Neural crest cell (in vitro differentiated cells): ENCODE data around the gene PTPRB. TPM values are rescaled to one million over a fixed set of nuclear protein-coding genes. Genes with fewer than 3 reads are reported as not detected.

ENCODE experiments used
- DNase-seq: peaks from one replicate; pipeline ENCODE4 v3.0.0; 2021; ENCODE audit warnings: low read depth, mixed read lengths, low spot score
- H3K27ac Mint-ChIP-seq: one replicate; pipeline ENCODE4 v1.8.0; 2021; ENCODE audit warnings: mild to moderate bottlenecking, mixed read lengths; ENCODE audit not compliant: unreplicated experiment
- H3K27me3 Mint-ChIP-seq: 2 replicates; pipeline ENCODE4 v1.8.0; 2021; ENCODE audit warnings: low read depth, mild to moderate bottlenecking, mixed read lengths
- H3K36me3 Mint-ChIP-seq: 2 replicates; pipeline ENCODE4 v1.8.0; 2021; ENCODE audit warnings: low read depth, mild to moderate bottlenecking, mixed read lengths
- H3K4me1 Mint-ChIP-seq: 2 replicates; pipeline ENCODE4 v1.8.0; 2021; ENCODE audit warnings: mixed read lengths
- H3K4me3 Mint-ChIP-seq: one replicate; pipeline ENCODE4 v1.8.0; 2021; ENCODE audit warnings: mild to moderate bottlenecking, mixed read lengths
- H3K9me3 Mint-ChIP-seq: 2 replicates; pipeline ENCODE4 v1.8.0; 2021; ENCODE audit warnings: mixed read lengths
- total RNA-seq: library from RNA; stranded (reverse); gene quantifications from 2 replicates; pipeline ENCODE4 v1.2.1, GENCODE V29; 2021
- TF ChIP-seq, protein P1 (sequence below): fragments of 200-600 bp; sonication (generic); conservative IDR thresholded peaks from 2 replicates; pipeline ENCODE4 v1.5.0; 2021; ENCODE audit warnings: antibody characterized with exemption, mild to moderate bottlenecking

PTPRB gene
- total RNA-seq, 1 donor from 2014 or later = 0.93 TPM

GRCh38 chr12:70670948-70671347 lies 33.7 kb upstream of the PTPRB start:
- H3K27ac Mint-ChIP-seq = no peak overlapping the region
- TF ChIP-seq, protein P1, sequence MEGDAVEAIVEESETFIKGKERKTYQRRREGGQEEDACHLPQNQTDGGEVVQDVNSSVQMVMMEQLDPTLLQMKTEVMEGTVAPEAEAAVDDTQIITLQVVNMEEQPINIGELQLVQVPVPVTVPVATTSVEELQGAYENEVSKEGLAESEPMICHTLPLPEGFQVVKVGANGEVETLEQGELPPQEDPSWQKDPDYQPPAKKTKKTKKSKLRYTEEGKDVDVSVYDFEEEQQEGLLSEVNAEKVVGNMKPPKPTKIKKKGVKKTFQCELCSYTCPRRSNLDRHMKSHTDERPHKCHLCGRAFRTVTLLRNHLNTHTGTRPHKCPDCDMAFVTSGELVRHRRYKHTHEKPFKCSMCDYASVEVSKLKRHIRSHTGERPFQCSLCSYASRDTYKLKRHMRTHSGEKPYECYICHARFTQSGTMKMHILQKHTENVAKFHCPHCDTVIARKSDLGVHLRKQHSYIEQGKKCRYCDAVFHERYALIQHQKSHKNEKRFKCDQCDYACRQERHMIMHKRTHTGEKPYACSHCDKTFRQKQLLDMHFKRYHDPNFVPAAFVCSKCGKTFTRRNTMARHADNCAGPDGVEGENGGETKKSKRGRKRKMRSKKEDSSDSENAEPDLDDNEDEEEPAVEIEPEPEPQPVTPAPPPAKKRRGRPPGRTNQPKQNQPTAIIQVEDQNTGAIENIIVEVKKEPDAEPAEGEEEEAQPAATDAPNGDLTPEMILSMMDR = no peak
- H3K27me3 Mint-ChIP-seq = no peaks in the 10 kb centered on the region
- no peak for DNase-seq
- no peaks in the 10 kb centered on the region for H3K4me1 Mint-ChIP-seq
- H3K36me3 Mint-ChIP-seq = no peaks in the 10 kb centered on the region
- H3K4me3 Mint-ChIP-seq = no peak overlapping the region
- no peaks in the 10 kb centered on the region for H3K9me3 Mint-ChIP-seq

DNA sequence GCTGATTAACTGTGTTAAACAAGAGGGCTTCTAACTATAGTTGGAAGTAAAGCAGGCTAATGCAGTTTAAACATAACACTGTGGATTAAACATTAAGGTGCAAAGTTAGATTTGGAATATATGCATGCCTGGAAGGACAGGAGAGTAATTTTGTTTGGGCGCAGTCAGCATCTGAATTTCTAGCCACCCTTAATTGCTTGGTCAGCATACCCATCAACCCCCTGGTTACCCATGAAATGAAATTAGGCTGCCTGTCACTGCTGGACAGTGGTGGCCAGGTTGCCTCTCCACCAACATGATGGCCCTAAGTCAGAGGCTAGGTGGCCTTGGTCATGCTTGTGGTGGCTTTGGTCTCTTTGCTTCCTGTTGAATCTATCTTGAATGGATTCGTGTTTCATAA lies 30.0 kb upstream of the PTPRB start:
- H3K9me3 Mint-ChIP-seq = no peaks in the 10 kb centered on the region
- peaks cover 12% of the 10 kb centered on the region for H3K4me1 Mint-ChIP-seq
- no peaks in the 10 kb centered on the region for H3K36me3 Mint-ChIP-seq
- no peak overlapping the region for H3K4me3 Mint-ChIP-seq
- H3K27me3 Mint-ChIP-seq = no peaks in the 10 kb centered on the region
- no peak overlapping the region for H3K27ac Mint-ChIP-seq
- TF ChIP-seq, protein P1 = no peak
- no peak for DNase-seq

GRCh38 chr12:70666364-70666763 lies 29.1 kb upstream of the PTPRB start:
- TF ChIP-seq, protein P1 = no peak
- Mint-ChIP-seq H3K36me3 (no peaks in the 10 kb centered on the region), H3K27me3 (no peaks in the 10 kb centered on the region), H3K27ac (no peak overlapping the region), H3K4me3 (no peak overlapping the region), H3K4me1 (peaks cover 12% of the 10 kb centered on the region), H3K9me3 (no peaks in the 10 kb centered on the region)
- DNase-seq = no peak

GRCh38 chr12:70664465-70664881 lies 27.2 kb upstream of the PTPRB start:
- peaks cover 12% of the 10 kb centered on the region for H3K4me1 Mint-ChIP-seq
- H3K36me3 Mint-ChIP-seq = no peaks in the 10 kb centered on the region
- no peak overlapping the region for H3K27ac Mint-ChIP-seq
- no peak for DNase-seq
- TF ChIP-seq, protein P1 = no peak
- H3K27me3 Mint-ChIP-seq = no peaks in the 10 kb centered on the region
- peak overlapping the region; percentile 12 for H3K4me3 Mint-ChIP-seq
- H3K9me3 Mint-ChIP-seq = no peaks in the 10 kb centered on the region

DNA sequence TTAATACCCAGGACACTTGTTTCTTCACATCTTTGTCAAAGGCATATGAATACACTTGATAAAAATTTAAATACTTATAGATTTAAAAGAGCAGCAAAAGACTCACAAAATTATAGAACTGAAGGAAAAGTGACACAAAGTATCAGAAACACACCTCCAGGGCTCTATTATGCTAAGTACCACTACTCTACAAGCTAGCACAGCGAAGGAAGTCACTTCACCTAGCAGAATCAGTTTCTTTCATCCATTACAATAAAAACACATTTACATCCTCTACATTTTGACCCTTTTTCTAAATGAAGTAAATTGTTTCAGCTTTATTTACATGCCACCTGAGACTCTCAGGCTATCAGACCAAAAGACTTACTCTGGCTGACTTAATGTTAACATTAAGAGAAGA lies 26.6 kb upstream of the PTPRB start:
- no peak for DNase-seq
- TF ChIP-seq, protein P1 = no peak

More for the DNA sequence above, 26.6 kb upstream of the PTPRB start:
- H3K27me3 Mint-ChIP-seq = no peaks in the 10 kb centered on the region
- no peak overlapping the region for H3K27ac Mint-ChIP-seq
- peaks cover 12% of the 10 kb centered on the region for H3K4me1 Mint-ChIP-seq
- no peaks in the 10 kb centered on the region for H3K36me3 Mint-ChIP-seq
- H3K4me3 Mint-ChIP-seq = no peak overlapping the region
- no peaks in the 10 kb centered on the region for H3K9me3 Mint-ChIP-seq
